Measurements from ENCODE around the gene DNAJC28.
"Not testable (repeated sequence)": the region's sequence is repeated elsewhere in the genome, so short reads cannot be mapped to it uniquely, and the experiment has no call there.

The DNAJC28 gene

DNA sequence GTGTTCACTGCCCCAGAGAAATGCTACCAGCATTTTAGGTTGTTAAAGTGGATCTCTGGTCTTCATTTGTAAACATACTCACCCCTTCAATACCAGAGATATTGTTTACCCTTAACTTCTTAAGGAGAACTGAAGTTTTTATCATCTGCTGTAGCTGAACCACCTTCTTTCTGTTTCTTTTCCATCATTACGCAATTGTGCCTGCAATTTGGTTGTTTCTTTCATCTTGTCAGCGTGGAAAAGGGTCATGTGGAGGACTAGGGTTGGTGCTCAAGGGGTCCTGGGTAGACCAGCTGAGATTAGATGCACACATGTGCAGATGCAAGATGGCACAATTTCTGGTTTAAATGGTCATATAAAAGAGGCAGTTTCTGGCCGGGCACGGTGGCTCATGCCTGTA is 27.4 kb upstream of the DNAJC28 start:
- no peak overlapping the region for H3K27ac ChIP-seq
- DNase-seq (ENCODE audit: low read depth, low spot score) = no peak
- H3K4me3 ChIP-seq = no peak overlapping the region
- TF ChIP-seq POLR2AphosphoS5 (IDR thresholded peaks at IDR 0.05; ENCODE audit: borderline replicate concordance, low read depth, low read length) (no peak), EZH2 (IDR thresholded peaks at IDR 0.05) (no peak), FOXP2 (optimal IDR thresholded peaks at IDR 0.05; ENCODE audit: control extremely low read depth, extremely low read length, insufficient read depth) (no peak)
- H3K9me3 ChIP-seq (ENCODE audit: low read depth, low read length) = no peaks in the 10 kb centered on the region
- H3K9ac ChIP-seq (ENCODE audit: insufficient read length) = no peak overlapping the region
- H3K36me3 ChIP-seq (ENCODE audit: insufficient read depth, low read length) = peaks cover 93% of the 10 kb centered on the region

DNA sequence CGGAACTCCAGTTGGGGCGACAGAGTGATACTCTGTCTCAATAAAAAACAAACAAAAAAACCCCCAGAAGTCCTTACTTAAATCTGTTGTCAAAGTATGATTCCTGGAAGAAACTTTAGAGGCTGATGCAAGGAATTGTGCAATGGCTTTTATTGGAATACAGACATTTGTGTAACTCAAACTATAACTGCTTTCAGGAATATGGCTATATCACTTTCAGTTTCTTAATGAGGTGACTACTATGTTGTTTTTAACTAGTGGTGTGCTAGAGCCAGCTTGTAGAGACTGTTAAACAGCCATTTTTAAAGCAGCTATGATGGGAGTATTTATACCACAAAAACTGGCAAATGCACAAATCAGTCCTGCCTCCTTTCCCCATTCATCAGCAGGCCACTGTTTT is 22.7 kb upstream of the DNAJC28 start:
- no peak overlapping the region for H3K9ac ChIP-seq (ENCODE audit: insufficient read length)
- H3K4me3 ChIP-seq = no peak overlapping the region
- H3K36me3 ChIP-seq (ENCODE audit: insufficient read depth, low read length) = peaks cover 97% of the 10 kb centered on the region
- no peak overlapping the region for H3K27ac ChIP-seq
- no peaks in the 10 kb centered on the region for H3K9me3 ChIP-seq (ENCODE audit: low read depth, low read length)
- TF ChIP-seq EZH2 (IDR thresholded peaks at IDR 0.05) = no peak
- TF ChIP-seq POLR2AphosphoS5 (IDR thresholded peaks at IDR 0.05; ENCODE audit: borderline replicate concordance, low read depth, low read length) = no peak
- no peak for TF ChIP-seq FOXP2 (optimal IDR thresholded peaks at IDR 0.05; ENCODE audit: control extremely low read depth, extremely low read length, insufficient read depth)
- no peak for DNase-seq (ENCODE audit: low read depth, low spot score)

DNA sequence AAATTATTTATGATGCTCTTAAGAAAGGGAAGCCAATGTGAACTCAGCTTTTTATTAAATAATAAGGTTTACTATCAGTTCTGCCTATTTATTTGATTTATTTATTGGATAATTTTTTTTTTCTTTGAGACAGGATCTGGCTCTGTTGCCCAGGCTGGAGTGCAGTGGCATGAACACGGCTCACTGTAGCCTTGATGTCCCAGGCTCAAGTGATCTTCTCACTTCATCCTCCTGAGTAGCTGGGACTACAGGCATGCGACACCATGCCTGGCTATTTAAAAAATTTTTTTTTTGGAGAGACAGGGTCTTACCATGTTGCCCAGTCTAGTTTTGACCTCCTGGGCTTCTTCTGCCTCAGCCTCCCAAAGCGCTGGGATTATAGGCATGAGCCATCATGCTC is 21.0 kb upstream of the DNAJC28 start:
- no peak overlapping the region for H3K4me3 ChIP-seq
- H3K27ac ChIP-seq = no peak overlapping the region
- peaks cover 96% of the 10 kb centered on the region for H3K36me3 ChIP-seq (ENCODE audit: insufficient read depth, low read length)
- H3K9ac ChIP-seq (ENCODE audit: insufficient read length) = no peak overlapping the region
- TF ChIP-seq POLR2AphosphoS5 (IDR thresholded peaks at IDR 0.05; ENCODE audit: borderline replicate concordance, low read depth, low read length) (no peak), FOXP2 (optimal IDR thresholded peaks at IDR 0.05; ENCODE audit: control extremely low read depth, extremely low read length, insufficient read depth) (no peak), EZH2 (IDR thresholded peaks at IDR 0.05) (no peak)
- no peaks in the 10 kb centered on the region for H3K9me3 ChIP-seq (ENCODE audit: low read depth, low read length)
- DNase-seq (ENCODE audit: low read depth, low spot score) = no peak

DNA sequence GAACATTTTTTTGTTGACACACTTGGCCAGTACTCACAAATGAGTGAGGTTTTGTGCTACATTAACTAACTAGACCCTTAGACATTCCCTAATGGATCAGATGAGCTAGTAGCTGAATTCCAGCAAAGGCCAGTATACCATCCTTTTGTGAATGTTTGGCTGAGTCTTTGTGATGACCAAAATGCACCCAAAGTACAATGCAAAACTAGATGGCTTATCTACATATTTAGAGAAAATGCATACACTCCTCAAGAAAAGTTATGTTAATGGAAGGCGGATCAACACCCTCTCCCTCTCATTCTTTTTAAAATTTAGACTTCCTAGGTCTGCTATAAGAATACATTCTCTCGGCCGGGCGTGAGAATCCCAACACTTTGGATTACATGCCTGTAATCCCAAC is 20.1 kb upstream of the DNAJC28 start:
- Histone ChIP-seq H3K36me3 (ENCODE audit: insufficient read depth, low read length) (peaks cover 96% of the 10 kb centered on the region), H3K9me3 (ENCODE audit: low read depth, low read length) (no peaks in the 10 kb centered on the region), H3K4me3 (no peak overlapping the region), H3K9ac (ENCODE audit: insufficient read length) (no peak overlapping the region), H3K27ac (no peak overlapping the region)
- TF ChIP-seq FOXP2 (optimal IDR thresholded peaks at IDR 0.05; ENCODE audit: control extremely low read depth, extremely low read length, insufficient read depth) = no peak
- no peak for TF ChIP-seq EZH2 (IDR thresholded peaks at IDR 0.05)
- no peak for TF ChIP-seq POLR2AphosphoS5 (IDR thresholded peaks at IDR 0.05; ENCODE audit: borderline replicate concordance, low read depth, low read length)
- DNase-seq (ENCODE audit: low read depth, low spot score) = no peak

DNA sequence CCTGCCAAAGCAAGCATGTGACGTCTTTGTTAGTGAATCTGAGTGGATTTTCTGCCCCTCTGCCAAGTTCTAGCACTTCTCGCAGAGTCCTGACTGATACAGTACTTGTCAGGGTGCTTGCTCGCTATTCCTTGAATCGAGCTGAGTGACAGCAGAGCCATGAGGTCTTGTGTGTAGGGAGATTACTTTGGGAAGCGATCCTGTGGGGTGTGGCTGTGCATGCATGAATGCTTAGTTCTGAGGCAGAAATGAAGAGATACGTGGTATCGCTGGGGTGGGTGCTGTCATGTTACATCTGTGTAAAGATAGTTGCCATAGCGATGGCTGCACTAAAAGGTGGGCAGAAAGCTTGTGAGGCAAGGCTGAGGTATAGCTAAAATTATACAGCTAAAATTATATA is 19.3 kb upstream of the DNAJC28 start:
- Histone ChIP-seq H3K9ac (ENCODE audit: insufficient read length) (no peak overlapping the region), H3K27ac (no peak overlapping the region), H3K4me3 (no peak overlapping the region), H3K36me3 (ENCODE audit: insufficient read depth, low read length) (peaks cover 96% of the 10 kb centered on the region), H3K9me3 (ENCODE audit: low read depth, low read length) (no peaks in the 10 kb centered on the region)
- TF ChIP-seq POLR2AphosphoS5 (IDR thresholded peaks at IDR 0.05; ENCODE audit: borderline replicate concordance, low read depth, low read length) (no peak), EZH2 (IDR thresholded peaks at IDR 0.05) (no peak), FOXP2 (optimal IDR thresholded peaks at IDR 0.05; ENCODE audit: control extremely low read depth, extremely low read length, insufficient read depth) (no peak)
- no peak for DNase-seq (ENCODE audit: low read depth, low spot score)

DNA sequence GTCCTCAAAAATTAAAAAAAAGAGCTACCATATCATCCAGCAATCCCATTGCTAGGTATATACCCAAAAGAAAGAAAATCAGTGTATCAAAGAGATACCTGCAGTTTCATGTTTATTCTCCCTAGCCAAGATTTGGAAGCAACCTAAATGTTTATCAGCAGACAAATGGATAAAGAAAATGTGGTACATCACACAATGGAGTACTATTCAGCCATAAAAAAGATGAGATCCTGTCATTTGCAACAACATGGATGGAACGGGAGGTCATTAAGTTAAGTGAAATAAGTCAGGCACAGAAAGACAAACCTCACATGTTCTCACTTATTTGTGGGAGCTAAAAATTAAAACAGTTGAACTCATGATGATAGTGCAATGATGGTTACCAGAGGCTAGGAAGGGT is 15.5 kb upstream of the DNAJC28 start:
- H3K9ac ChIP-seq (ENCODE audit: insufficient read length); H3K9me3 ChIP-seq (ENCODE audit: low read depth, low read length); H3K27ac ChIP-seq; H3K4me3 ChIP-seq; DNase-seq (ENCODE audit: low read depth, low spot score): not testable (repeated sequence)
- H3K36me3 ChIP-seq (ENCODE audit: insufficient read depth, low read length) = peaks cover 93% of the 10 kb centered on the region

DNA sequence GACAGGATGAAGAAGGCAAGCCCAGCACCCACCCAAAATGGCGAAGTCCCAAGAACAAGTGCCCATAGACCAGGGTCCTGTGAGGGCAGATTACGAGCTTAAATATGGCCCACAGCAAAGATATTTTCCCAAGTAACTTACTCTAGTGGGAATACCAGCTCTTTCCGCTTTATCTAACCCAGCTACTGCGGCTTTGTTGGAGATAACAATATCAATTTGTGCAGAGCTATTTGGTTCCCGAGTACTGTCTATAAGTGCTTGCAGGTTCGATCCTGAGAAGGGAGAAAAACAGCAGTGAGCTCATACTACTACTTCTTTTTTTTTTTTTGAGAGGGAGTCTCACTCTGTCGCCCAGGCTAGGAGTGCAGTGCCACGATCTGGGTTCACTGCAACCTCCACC is 14.3 kb upstream of the DNAJC28 start:
- H3K4me3 ChIP-seq = no peak overlapping the region
- H3K27ac ChIP-seq = no peak overlapping the region
- no peaks in the 10 kb centered on the region for H3K9me3 ChIP-seq (ENCODE audit: low read depth, low read length)
- no peak overlapping the region for H3K9ac ChIP-seq (ENCODE audit: insufficient read length)
- TF ChIP-seq FOXP2 (optimal IDR thresholded peaks at IDR 0.05; ENCODE audit: control extremely low read depth, extremely low read length, insufficient read depth) (no peak), EZH2 (IDR thresholded peaks at IDR 0.05) (no peak), POLR2AphosphoS5 (IDR thresholded peaks at IDR 0.05; ENCODE audit: borderline replicate concordance, low read depth, low read length) (no peak)
- peaks cover 82% of the 10 kb centered on the region for H3K36me3 ChIP-seq (ENCODE audit: insufficient read depth, low read length)
- DNase-seq (ENCODE audit: low read depth, low spot score) = no peak

DNA sequence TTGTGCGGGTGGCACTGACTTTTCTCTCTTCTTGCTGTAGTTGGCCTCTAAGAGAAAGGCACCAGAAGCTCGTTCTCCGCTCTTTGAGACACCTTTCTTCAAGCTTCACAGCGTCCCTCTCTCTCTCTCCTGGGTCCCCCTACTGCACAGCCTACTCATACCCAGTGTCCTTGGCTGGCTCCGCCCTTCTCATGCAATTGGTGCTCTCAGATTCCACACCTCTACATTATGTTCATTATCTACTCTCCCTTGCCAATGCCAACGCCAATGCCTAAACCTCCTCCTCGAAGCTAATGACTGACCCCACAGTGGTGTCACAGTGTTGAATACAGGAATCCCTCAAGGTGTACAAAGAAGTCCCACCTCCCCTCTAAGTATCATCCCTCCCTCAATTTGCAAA is 4.8 kb upstream of the DNAJC28 start:
- H3K4me3 ChIP-seq = no peak overlapping the region
- H3K9me3 ChIP-seq (ENCODE audit: low read depth, low read length) = no peaks in the 10 kb centered on the region
- H3K36me3 ChIP-seq (ENCODE audit: insufficient read depth, low read length) = no peaks in the 10 kb centered on the region
- no peak for DNase-seq (ENCODE audit: low read depth, low spot score)
- no peak overlapping the region for H3K27ac ChIP-seq
- TF ChIP-seq POLR2AphosphoS5 (IDR thresholded peaks at IDR 0.05; ENCODE audit: borderline replicate concordance, low read depth, low read length) = no peak
- no peak for TF ChIP-seq FOXP2 (optimal IDR thresholded peaks at IDR 0.05; ENCODE audit: control extremely low read depth, extremely low read length, insufficient read depth)
- no peak for TF ChIP-seq EZH2 (IDR thresholded peaks at IDR 0.05)
- no peak overlapping the region for H3K9ac ChIP-seq (ENCODE audit: insufficient read length)

DNA sequence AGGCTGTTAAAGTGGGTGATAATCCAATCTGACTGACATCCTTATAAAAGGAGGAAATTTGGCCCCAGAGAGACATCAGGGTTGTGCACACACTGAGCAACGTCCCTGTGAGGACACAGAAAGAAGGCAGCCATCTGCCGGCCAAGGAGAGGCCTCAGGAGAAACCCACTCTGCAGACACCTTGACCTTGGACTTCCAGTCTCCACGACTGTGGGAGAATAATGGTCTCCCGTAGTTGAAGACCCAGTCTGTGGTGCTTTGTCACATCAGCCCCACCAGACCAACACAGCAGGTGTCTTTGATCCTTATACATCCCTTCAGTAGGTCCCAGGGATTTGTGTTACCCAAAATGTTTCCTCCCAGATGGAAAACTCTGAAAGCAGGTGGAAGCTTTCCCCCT is 4.2 kb upstream of the DNAJC28 start:
- no peak overlapping the region for H3K9ac ChIP-seq (ENCODE audit: insufficient read length)
- no peaks in the 10 kb centered on the region for H3K9me3 ChIP-seq (ENCODE audit: low read depth, low read length)
- no peak for DNase-seq (ENCODE audit: low read depth, low spot score)
- no peak overlapping the region for H3K27ac ChIP-seq
- H3K36me3 ChIP-seq (ENCODE audit: insufficient read depth, low read length) = no peaks in the 10 kb centered on the region
- TF ChIP-seq EZH2 (IDR thresholded peaks at IDR 0.05) (no peak), FOXP2 (optimal IDR thresholded peaks at IDR 0.05; ENCODE audit: control extremely low read depth, extremely low read length, insufficient read depth) (no peak), POLR2AphosphoS5 (IDR thresholded peaks at IDR 0.05; ENCODE audit: borderline replicate concordance, low read depth, low read length) (no peak)
- no peak overlapping the region for H3K4me3 ChIP-seq

All from SK-N-MC (cell line).